A204.1 (cell line): ENCODE measurements around the gene NDST1.

ENCODE experiments used
- FAIRE-seq: peaks from 2 replicates; lab custom pipeline; 2012; peaks lifted over from hg19 to GRCh38; lab: Jason Lieb, UNC

NDST1 gene

GRCh38 chr5:150589862-150590601 lies 82.1 kb downstream of the NDST1 start:
- FAIRE-seq, result no peak

- no peak for FAIRE-seq
Measured at GRCh38 chr5:150590979-150591695, 83.2 kb downstream of the NDST1 start.

- FAIRE-seq, result no peak
Measured at GRCh38 chr5:150593593-150593992, 85.7 kb downstream of the NDST1 start.

GRCh38 chr5:150593996-150594395 lies 86.1 kb downstream of the NDST1 start:
- no peak for FAIRE-seq

GRCh38 chr5:150595466-150596031 lies 87.6 kb downstream of the NDST1 start:
- no peak for FAIRE-seq

- FAIRE-seq, result no peak
Measured at GRCh38 chr5:150596313-150596712, 88.4 kb downstream of the NDST1 start.

GRCh38 chr5:150596826-150597225 lies 88.9 kb downstream of the NDST1 start:
- no peak for FAIRE-seq

- no peak for FAIRE-seq
Measured at GRCh38 chr5:150598006-150598405, 90.1 kb downstream of the NDST1 start.

- no peak for FAIRE-seq
Measured at GRCh38 chr5:150598821-150599273, 90.9 kb downstream of the NDST1 start.

- FAIRE-seq, result no peak
Measured at GRCh38 chr5:150599281-150599680, 91.3 kb downstream of the NDST1 start.

GRCh38 chr5:150599917-150600511 lies 92.1 kb downstream of the NDST1 start:
- FAIRE-seq, result no peak

GRCh38 chr5:150600616-150601490 lies 92.9 kb downstream of the NDST1 start:
- no peak for FAIRE-seq

- no peak for FAIRE-seq
Measured at GRCh38 chr5:150601491-150602345, 93.8 kb downstream of the NDST1 start.

- FAIRE-seq, result no peak
Measured at GRCh38 chr5:150603052-150603451, 95.1 kb downstream of the NDST1 start.

GRCh38 chr5:150603491-150603890 lies 95.6 kb downstream of the NDST1 start:
- no peak for FAIRE-seq

- FAIRE-seq, result no peak
Measured at GRCh38 chr5:150604010-150604409, 96.1 kb downstream of the NDST1 start.

GRCh38 chr5:150604894-150605440 lies 97.0 kb downstream of the NDST1 start:
- FAIRE-seq, result no peak

GRCh38 chr5:150605546-150605945 lies 97.6 kb downstream of the NDST1 start:
- FAIRE-seq, result no peak

GRCh38 chr5:150606476-150606875 lies 98.5 kb downstream of the NDST1 start:
- no peak for FAIRE-seq

- FAIRE-seq, result no peak
Measured at GRCh38 chr5:150607105-150607504, 99.2 kb downstream of the NDST1 start.
